Measurements from ENCODE around the gene ADRB1.

Gene ADRB1

GRCh38 chr10:114095559-114096337 is 52.1 kb downstream of the ADRB1 start:
- H3K4me3 ChIP-seq (replicated peaks; ENCODE audit: low read depth, low read length): no peak overlapping the region
- no peak for DNase-seq (ENCODE audit: low read depth)

More at GRCh38 chr10:114095559-114096337, 52.1 kb downstream of the ADRB1 start:
- TF ChIP-seq, protein P1, sequence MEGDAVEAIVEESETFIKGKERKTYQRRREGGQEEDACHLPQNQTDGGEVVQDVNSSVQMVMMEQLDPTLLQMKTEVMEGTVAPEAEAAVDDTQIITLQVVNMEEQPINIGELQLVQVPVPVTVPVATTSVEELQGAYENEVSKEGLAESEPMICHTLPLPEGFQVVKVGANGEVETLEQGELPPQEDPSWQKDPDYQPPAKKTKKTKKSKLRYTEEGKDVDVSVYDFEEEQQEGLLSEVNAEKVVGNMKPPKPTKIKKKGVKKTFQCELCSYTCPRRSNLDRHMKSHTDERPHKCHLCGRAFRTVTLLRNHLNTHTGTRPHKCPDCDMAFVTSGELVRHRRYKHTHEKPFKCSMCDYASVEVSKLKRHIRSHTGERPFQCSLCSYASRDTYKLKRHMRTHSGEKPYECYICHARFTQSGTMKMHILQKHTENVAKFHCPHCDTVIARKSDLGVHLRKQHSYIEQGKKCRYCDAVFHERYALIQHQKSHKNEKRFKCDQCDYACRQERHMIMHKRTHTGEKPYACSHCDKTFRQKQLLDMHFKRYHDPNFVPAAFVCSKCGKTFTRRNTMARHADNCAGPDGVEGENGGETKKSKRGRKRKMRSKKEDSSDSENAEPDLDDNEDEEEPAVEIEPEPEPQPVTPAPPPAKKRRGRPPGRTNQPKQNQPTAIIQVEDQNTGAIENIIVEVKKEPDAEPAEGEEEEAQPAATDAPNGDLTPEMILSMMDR (IDR thresholded peaks at IDR 0.05; ENCODE audit: low read length, missing control alignments): no peak

Data from fibroblast of pulmonary artery (primary cell).